GM21381 (cell line): ENCODE results near the gene MTHFD2L.

Source experiments
- ATAC-seq: cut with Tn5 transposase; IDR thresholded peaks from one replicate; pipeline ENCODE4 v1.9.1; 2021; ENCODE audit warnings: mild to moderate bottlenecking, moderate library complexity; ENCODE audit not compliant: unreplicated experiment

MTHFD2L gene

GRCh38 chr4:74237425-74237966 is 79.6 kb downstream of the MTHFD2L start:
- no peak for ATAC-seq

DNA sequence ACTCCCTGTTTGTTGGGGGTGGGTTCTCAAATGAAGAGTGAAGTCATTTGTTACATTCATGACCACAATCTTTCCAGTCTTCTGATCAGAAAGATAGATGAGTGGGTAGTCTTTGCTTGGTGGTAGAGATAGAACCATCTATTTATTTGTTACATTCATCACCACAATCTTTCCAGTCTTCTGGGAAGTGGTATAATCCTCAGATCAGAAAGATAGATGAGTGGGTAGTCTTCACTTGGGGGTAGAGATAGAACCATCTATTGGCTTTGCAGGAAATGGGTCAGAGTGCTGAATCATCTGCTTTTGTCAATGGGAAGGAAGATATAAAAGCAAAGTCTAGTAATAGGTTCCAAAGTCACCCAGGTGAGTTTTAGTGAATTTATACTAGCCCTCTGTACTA is 86.1 kb downstream of the MTHFD2L start:
- no peak for ATAC-seq

DNA sequence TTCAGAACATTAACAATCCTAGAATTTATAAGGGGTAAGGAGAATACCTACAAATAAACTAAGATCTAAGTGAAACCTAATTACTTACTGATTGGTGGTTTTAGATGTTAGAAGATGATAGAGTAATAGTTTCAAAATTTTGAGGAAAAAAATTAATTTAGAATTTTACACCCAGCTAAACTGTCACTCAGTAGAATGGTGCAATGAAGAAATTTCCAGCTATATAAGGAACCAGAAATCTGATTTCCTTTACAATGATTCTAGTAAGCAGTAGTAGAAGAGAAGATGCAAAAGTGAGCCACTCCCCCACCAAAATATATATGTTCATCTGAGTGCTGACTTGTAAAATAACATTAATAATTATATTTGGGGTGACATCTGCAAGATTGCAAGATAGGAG is 95.0 kb downstream of the MTHFD2L start:
- ATAC-seq, result no peak

DNA sequence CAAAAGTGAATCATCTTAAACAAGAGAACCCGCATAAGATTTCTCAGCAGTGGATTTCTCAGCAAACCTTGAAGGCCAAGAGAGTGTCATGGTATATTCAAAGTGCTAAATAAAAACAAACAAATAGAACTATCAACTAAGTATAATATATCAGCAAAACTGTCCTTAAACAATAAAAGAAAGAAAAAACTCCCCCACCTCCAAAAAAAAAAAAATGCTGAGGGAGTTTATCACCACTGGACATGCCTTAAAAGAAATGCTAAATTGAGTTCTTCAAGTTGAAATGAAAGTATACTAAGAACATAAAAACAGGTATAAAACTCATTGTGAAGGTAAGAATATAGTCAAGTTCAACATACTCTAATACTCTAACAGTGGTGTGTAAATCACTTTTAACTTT is 96.5 kb downstream of the MTHFD2L start:
- no peak for ATAC-seq

GRCh38 chr4:74255096-74255495 is 97.2 kb downstream of the MTHFD2L start:
- ATAC-seq, result no peak

DNA sequence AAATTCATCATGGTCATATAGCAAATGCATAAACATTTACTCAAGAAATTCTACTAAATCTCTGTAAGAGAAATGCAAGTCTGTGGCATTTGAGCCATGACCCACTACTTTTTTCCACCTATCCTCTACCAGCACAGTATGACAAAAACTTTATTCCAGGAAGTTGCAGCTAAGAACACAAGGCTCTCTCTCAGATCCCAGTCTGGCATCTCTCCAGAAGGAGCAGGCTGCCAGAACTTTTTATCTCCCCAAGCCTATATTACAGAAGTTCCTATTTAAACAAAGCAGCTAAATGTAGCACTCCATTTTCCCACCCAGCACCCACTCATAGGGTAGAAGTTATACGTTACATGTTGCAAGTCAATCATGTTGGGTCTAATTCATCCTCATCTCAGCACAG is 101.0 kb downstream of the MTHFD2L start:
- ATAC-seq, result no peak

DNA sequence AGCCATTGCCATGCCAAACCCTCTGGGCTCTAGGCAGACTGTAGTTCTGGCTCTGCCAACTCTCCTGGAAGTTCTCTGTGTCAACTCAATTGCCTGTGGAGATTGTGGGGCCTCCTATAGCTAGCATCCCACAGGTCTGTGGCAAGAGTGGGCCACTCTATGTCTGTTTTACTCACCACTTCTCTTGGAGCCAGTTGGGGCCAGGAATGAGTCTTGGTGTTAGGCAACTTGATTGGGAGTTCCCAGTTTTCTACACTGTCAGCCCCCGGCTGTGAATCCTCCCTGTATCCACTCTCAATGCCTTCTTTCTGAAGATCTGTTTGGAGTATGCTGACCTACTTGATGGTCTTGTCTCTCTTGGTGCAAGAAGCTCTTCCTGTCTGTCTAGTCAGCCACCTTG is 102.1 kb downstream of the MTHFD2L start:
- ATAC-seq, result no peak

- ATAC-seq, result no peak
These were observed 104.6 kb downstream of the MTHFD2L start for GRCh38 chr4:74262522-74262921.

- ATAC-seq, result no peak
These were observed 105.6 kb downstream of the MTHFD2L start for GRCh38 chr4:74263551-74263950.

GRCh38 chr4:74266081-74266480 is 108.2 kb downstream of the MTHFD2L start:
- no peak for ATAC-seq

GRCh38 chr4:74267998-74268606 is 110.2 kb downstream of the MTHFD2L start:
- no peak for ATAC-seq

GRCh38 chr4:74268643-74269042 is 110.7 kb downstream of the MTHFD2L start:
- ATAC-seq, result no peak

DNA sequence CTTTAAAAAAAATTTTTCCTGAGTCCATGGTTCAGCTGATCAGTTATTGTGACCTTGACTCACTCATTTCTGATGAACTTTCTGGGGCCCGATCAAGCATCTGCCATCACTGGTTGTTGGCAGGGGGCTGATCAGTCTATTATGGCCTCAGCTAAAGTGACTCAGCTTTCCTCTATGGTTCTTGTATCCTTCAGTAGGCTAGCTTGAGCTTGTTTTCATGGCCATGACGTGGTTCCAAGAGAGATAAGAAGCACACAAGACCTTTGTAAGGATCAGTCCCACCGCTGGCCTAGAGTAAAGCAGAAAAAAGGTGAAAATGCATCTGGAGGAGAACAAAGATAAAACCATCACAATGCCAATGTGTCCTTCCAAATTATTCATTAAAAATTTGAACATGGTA is 120.6 kb downstream of the MTHFD2L start:
- ATAC-seq, result no peak

DNA sequence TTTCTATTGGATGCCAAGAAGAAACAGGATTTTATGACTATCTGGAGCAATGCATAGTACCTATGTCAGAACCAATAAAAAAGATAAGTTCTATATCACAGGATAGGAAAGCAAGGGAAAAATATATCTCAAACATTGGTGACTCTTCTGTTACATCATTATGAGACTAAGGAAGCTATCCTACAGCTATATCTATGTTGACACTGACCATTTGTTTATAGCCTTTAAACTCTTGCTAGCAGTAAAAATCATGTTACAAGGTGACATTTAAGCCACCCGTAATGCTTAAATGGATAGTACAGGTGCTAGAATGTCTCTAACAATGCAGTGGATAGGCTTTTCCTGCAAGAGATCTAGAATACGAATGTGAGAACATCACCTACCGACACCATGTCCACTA is 121.8 kb downstream of the MTHFD2L start:
- no peak for ATAC-seq

GRCh38 chr4:74282926-74283325 is 125.0 kb downstream of the MTHFD2L start:
- ATAC-seq, result no peak

- ATAC-seq, result no peak
These were observed 125.7 kb downstream of the MTHFD2L start for GRCh38 chr4:74283614-74284013.

- ATAC-seq, result no peak
These were observed 126.1 kb downstream of the MTHFD2L start for GRCh38 chr4:74284053-74284452.

- no peak for ATAC-seq
These were observed 129.2 kb downstream of the MTHFD2L start for GRCh38 chr4:74287164-74287563.

GRCh38 chr4:74287791-74288190 is 129.9 kb downstream of the MTHFD2L start:
- no peak for ATAC-seq

DNA sequence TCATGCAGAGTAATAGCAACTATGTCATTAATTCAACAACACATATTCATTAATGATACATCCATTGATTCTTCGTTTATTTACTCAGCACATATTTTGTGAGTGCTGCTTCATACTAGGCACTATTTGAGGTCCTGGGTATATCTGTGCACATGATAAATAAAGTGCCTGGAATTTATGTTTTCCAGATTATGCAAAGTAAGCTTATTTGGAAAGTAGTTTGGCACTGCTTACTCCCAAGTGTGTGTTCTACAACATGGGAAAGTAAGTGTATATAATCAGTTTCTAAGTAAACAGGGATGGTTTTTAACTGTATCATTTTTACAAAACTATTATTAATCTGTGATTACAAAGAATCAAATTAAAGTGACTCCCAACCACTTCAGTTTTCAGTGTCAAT is 133.6 kb downstream of the MTHFD2L start:
- no peak for ATAC-seq

GRCh38 chr4:74292111-74292870 is 134.4 kb downstream of the MTHFD2L start:
- no peak for ATAC-seq

GRCh38 chr4:74293558-74293957 is 135.6 kb downstream of the MTHFD2L start:
- ATAC-seq, result no peak
